Endothelial cell of umbilical vein (primary cell): ENCODE measurements around the gene SLC24A3. TPM values are rescaled to one million over a fixed set of nuclear protein-coding genes. Genes with fewer than 3 reads are reported as not detected.

ENCODE experiments used
- BruUV-seq: library from RNA; stranded (reverse); fragments of 400-500 nt; replicated peaks from 2 replicates; lab custom pipeline; 2021; lab: Mats Ljungman, UMichigan
- CTCF ChIA-PET: fragments of 300-600, 350-600 bp; sonication (Branson Sonifier 250); formaldehyde crosslinking; loops from one replicate; lab custom pipeline; 2021; ENCODE audit warnings: antibody characterized with exemption, inconsistent platforms; lab: Charles Lee
- POLR2A ChIA-PET: fragments of 300-600, 350-600 bp; sonication (Branson Sonifier 250); formaldehyde crosslinking; loops from one replicate; lab custom pipeline; 2021; ENCODE audit warnings: antibody characterized with exemption, inconsistent platforms; lab: Charles Lee
- DNase-seq: peaks from one replicate; pipeline ENCODE4 v3.0.0-alpha.2; 2011; ENCODE audit warnings: low read depth, low spot score
- FAIRE-seq: peaks from 2 replicates; lab custom pipeline; 2011; peaks lifted over from hg19 to GRCh38; lab: Jason Lieb, UNC
- H2AFZ ChIP-seq: 2 replicates; pipeline ENCODE4 v1.6.0; 2012; ENCODE audit warnings: low read depth, low read length, control low read depth, inconsistent platforms
- H3K27ac ChIP-seq: 2 replicates; pipeline ENCODE4 v1.5.1; 2011; ENCODE audit warnings: low read depth, mild to moderate bottlenecking, control low read depth, low read length, moderate library complexity; ENCODE audit not compliant: insufficient read depth
- H3K27me3 ChIP-seq, 2 experiments: 2 replicates each; pipeline versions ENCODE4 v1.6.0 to v1.6.1; 2011; ENCODE audit warnings: low read length in 2 of 2, mixed read lengths in 1 of 2; ENCODE audit not compliant: control insufficient read depth in 2 of 2, insufficient read depth in 2 of 2
- H3K36me3 ChIP-seq, 2 experiments: 2 replicates in 1 of 2; 3 replicates in 1 of 2; pipeline ENCODE4 v1.5.1; 2011; ENCODE audit warnings: low read length in 2 of 2, mild to moderate bottlenecking in 1 of 2, moderate library complexity in 1 of 2; ENCODE audit not compliant: control insufficient read depth in 2 of 2, insufficient read depth in 2 of 2; ENCODE audit errors: extremely low read depth in 1 of 2
- H3K4me1 ChIP-seq: 3 replicates; pipeline ENCODE4 v1.5.1; 2011; ENCODE audit warnings: mild to moderate bottlenecking, low read length; ENCODE audit not compliant: control insufficient read depth, insufficient read depth; ENCODE audit errors: extremely low read depth
- H3K4me2 ChIP-seq: 2 replicates; pipeline ENCODE4 v1.6.1; 2011; ENCODE audit warnings: low read length, control low read depth, mixed read lengths; ENCODE audit not compliant: insufficient read depth
- H3K4me3 ChIP-seq, 3 experiments: fragments of 200-600 bp in 1 of 3; sonication (generic), shearing (Covaris generic) in 1 of 3; replicated peaks in 1 of 3; 2 replicates each; pipeline ENCODE4 v1.5.1; 2011 to 2016; ENCODE audit warnings: control low read depth in 3 of 3, low read length in 3 of 3, mild to moderate bottlenecking in 2 of 3, inconsistent platforms in 1 of 3, low read depth in 1 of 3, moderate library complexity in 1 of 3; ENCODE audit not compliant: insufficient read depth in 1 of 3
- H3K79me2 ChIP-seq: 2 replicates; pipeline ENCODE4 v1.6.0; 2012; ENCODE audit warnings: low read length, inconsistent platforms; ENCODE audit not compliant: control insufficient read depth, insufficient read depth
- H3K9ac ChIP-seq: replicated peaks from 2 replicates; pipeline ENCODE3; 2011; ENCODE audit warnings: low read length, control low read depth; ENCODE audit not compliant: insufficient read depth; ENCODE audit errors: extremely low read depth
- H3K9me1 ChIP-seq: replicated peaks from 3 replicates; pipeline ENCODE4 v1.6.0; 2011; ENCODE audit warnings: mild to moderate bottlenecking, low read length; ENCODE audit not compliant: control insufficient read depth, insufficient read depth; ENCODE audit errors: extremely low read depth
- H3K9me3 ChIP-seq: replicated peaks from 2 replicates; pipeline ENCODE4 v1.5.1; 2012; ENCODE audit warnings: low read length, inconsistent platforms; ENCODE audit not compliant: control insufficient read depth, insufficient read depth
- H4K20me1 ChIP-seq: replicated peaks from 2 replicates; pipeline ENCODE3; 2011; ENCODE audit warnings: mild to moderate bottlenecking, low read length; ENCODE audit not compliant: control insufficient read depth, insufficient read depth; ENCODE audit errors: extremely low read depth
- EZH2 ChIP-seq: IDR thresholded peaks from 2 replicates; pipeline ENCODE4 v1.6.1; 2012; ENCODE audit warnings: borderline replicate concordance, low read depth, mild to moderate bottlenecking, moderate library complexity, low read length, inconsistent platforms; ENCODE audit not compliant: severe bottlenecking
- FOS ChIP-seq: IDR thresholded peaks from 2 replicates; pipeline ENCODE4 v1.6.1; 2011; ENCODE audit warnings: mild to moderate bottlenecking, low read length, moderate library complexity, borderline replicate concordance; ENCODE audit not compliant: insufficient read depth
- GATA2 ChIP-seq: IDR thresholded peaks from 2 replicates; pipeline ENCODE4 v1.7.0; 2011; ENCODE audit warnings: low read depth, mild to moderate bottlenecking, moderate library complexity, mixed read lengths, low read length; ENCODE audit not compliant: insufficient read length, insufficient read depth
- JUN ChIP-seq: IDR thresholded peaks from 2 replicates; pipeline ENCODE4 v1.6.1; 2011; ENCODE audit warnings: borderline replicate concordance, low read depth; ENCODE audit not compliant: insufficient read length, insufficient read depth
- MYC ChIP-seq: IDR thresholded peaks from one replicate; pipeline ENCODE4 v1.6.1; 2011; ENCODE audit warnings: mild to moderate bottlenecking, low read depth, low read length
- POLR2A ChIP-seq: IDR thresholded peaks from 2 replicates; pipeline ENCODE4 v1.6.1; 2012; ENCODE audit warnings: low read depth, mild to moderate bottlenecking, control low read depth, low read length
- POLR2AphosphoS5 ChIP-seq: IDR thresholded peaks from 2 replicates; pipeline ENCODE4 v1.6.1; 2012; ENCODE audit warnings: low read depth, mild to moderate bottlenecking, control low read depth, low read length, moderate library complexity; ENCODE audit not compliant: insufficient read depth
- dilution Hi-C: fragments of 300-500 bp; cut with MboI; formaldehyde crosslinking; loops from one replicate; pipeline ENCODE4 v1.15.0; 2019; ENCODE audit warnings: low sequenced_read_pairs; ENCODE audit not compliant: extremely low pct_ligation_motif_present
- intact Hi-C: fragments of 100-400 bp; cut with micrococcal nuclease; formaldehyde crosslinking; loops from one replicate; pipeline ENCODE4 v1.10.0; 2022
- polyA plus RNA-seq, 4 experiments: library from polyadenylated mRNA; depleted of rRNA in 3 of 4; stranded (reverse) in 3 of 4; unstranded in 1 of 4; fragments of >200 nt; gene quantifications; 2 replicates each; pipeline versions ENCODE4 v1.2.1 to v1.2.3, GENCODE V29; 2011 to 2012; ENCODE audit warnings: missing spikeins in 1 of 4
- total RNA-seq: library from RNA; stranded (reverse); gene quantifications from 2 replicates; pipeline ENCODE4 v1.2.3, GENCODE V29; 2021
- TF ChIP-seq, protein P1 (sequence below): IDR thresholded peaks from 2 replicates; pipeline ENCODE4 v1.6.1; 2011; ENCODE audit not compliant: insufficient read depth, insufficient read length
- TF ChIP-seq, protein P2 (sequence below), 2 donors: IDR thresholded peaks; 1 replicate in 1 of 2; 2 replicates in 1 of 2; pipeline ENCODE4 v1.5.1; 2011; ENCODE audit warnings: low read length in 2 of 2, mild to moderate bottlenecking in 2 of 2, moderate library complexity in 2 of 2, control low read depth in 1 of 2, inconsistent platforms in 1 of 2, low read depth in 1 of 2; ENCODE audit not compliant: insufficient read depth in 1 of 2; ENCODE audit errors: extremely low read depth in 1 of 2

SLC24A3 gene
- total and polyA plus RNA-seq, 2 donors (not counting 3 experiments of a cell fraction or from before 2014, with no cell fraction given): not detected

DNA sequence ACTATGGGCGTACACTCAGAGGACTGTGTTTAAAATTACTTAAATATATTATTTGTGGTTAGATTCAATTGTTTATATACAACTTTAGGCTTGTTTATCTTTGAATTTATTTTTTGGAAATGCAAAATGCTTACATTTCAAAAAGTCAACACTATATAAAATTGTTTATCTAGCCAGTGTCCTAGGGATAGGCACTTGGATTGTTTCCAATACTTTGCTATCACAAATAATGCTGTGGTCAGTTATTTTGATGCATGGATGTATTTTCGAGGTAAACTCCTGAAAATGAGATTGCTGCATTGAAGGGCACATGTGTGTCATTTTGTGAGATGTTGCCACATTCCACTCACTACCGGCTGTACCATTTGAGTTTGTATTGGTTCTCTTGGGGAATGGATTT lies 213.9 kb downstream of the SLC24A3 start:
- no TSS peak for BruUV-seq
- FAIRE-seq: no peak

More for the DNA sequence above, 213.9 kb downstream of the SLC24A3 start:
- Histone ChIP-seq H3K4me3 (no peak overlapping the region), H3K9me1 (no peaks in the 10 kb centered on the region), H3K27me3 (no peaks in the 10 kb centered on the region), H3K4me2 (no peak overlapping the region), H3K9me3 (no peaks in the 10 kb centered on the region), H3K36me3 (no peaks in the 10 kb centered on the region), H3K9ac (no peak overlapping the region), H3K27ac (no peak overlapping the region), H3K4me1 (no peaks in the 10 kb centered on the region), H4K20me1 (no peaks in the 10 kb centered on the region), H2AFZ (no peak overlapping the region), H3K79me2 (no peaks in the 10 kb centered on the region)
- intact Hi-C loops (no loop called here), dilution Hi-C loops (no loop called here)
- DNase-seq: no peak
- no peak for TF ChIP-seq FOS
- no peak for TF ChIP-seq JUN
- TF ChIP-seq, protein P1, sequence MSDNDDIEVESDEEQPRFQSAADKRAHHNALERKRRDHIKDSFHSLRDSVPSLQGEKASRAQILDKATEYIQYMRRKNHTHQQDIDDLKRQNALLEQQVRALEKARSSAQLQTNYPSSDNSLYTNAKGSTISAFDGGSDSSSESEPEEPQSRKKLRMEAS: no peak
- TF ChIP-seq EZH2: no peak
- TF ChIP-seq POLR2A: no peak
- TF ChIP-seq MYC: no peak
- TF ChIP-seq, protein P2, sequence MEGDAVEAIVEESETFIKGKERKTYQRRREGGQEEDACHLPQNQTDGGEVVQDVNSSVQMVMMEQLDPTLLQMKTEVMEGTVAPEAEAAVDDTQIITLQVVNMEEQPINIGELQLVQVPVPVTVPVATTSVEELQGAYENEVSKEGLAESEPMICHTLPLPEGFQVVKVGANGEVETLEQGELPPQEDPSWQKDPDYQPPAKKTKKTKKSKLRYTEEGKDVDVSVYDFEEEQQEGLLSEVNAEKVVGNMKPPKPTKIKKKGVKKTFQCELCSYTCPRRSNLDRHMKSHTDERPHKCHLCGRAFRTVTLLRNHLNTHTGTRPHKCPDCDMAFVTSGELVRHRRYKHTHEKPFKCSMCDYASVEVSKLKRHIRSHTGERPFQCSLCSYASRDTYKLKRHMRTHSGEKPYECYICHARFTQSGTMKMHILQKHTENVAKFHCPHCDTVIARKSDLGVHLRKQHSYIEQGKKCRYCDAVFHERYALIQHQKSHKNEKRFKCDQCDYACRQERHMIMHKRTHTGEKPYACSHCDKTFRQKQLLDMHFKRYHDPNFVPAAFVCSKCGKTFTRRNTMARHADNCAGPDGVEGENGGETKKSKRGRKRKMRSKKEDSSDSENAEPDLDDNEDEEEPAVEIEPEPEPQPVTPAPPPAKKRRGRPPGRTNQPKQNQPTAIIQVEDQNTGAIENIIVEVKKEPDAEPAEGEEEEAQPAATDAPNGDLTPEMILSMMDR (IDR thresholded peaks at IDR 0.05; ENCODE audit: extremely low read depth in 1 of 2, insufficient read depth in 1 of 2, low read depth in 1 of 2, low read length in 2 of 2): no peak
- TF ChIP-seq POLR2AphosphoS5: no peak
- TF ChIP-seq GATA2: no peak
- CTCF ChIA-PET: no interaction called here
- POLR2A ChIA-PET: no interaction called here
